K562 (cell line): ENCODE measurements around the gene C6orf47. TPM values are rescaled to one million over a fixed set of nuclear protein-coding genes. Genes with fewer than 3 reads are reported as not detected.

Experiments used
- ATAC-seq: fragments of 200-7000 bp; cut with Tn5 transposase; 3 replicates; pipeline ENCODE4 v1.9.1; 2020; ENCODE audit warnings: moderate library complexity
- BruUV-seq: library from RNA; stranded (reverse); fragments of 400-500 nt; replicated peaks from 2 replicates; lab custom pipeline; 2021; lab: Mats Ljungman, UMichigan
- CTCF ChIA-PET: fragments of 300-600 bp; formaldehyde crosslinking; extraction: SDS; loops from one replicate; lab custom pipeline; 2021; ENCODE audit warnings: low intra/inter-chr PET ratio; lab: Yijun Ruan, JAX
- POLR2A ChIA-PET: fragments of 300-600, 350-650 bp; sonication (Branson Sonifier 250); formaldehyde crosslinking; extraction: SDS; loops from one replicate; lab custom pipeline; 2021; ENCODE audit warnings: antibody characterized with exemption, inconsistent platforms; lab: Yijun Ruan, JAX
- DNase-seq, 4 experiments: peaks; one replicate each; pipeline versions ENCODE4 v3.0.0 to v3.0.0-alpha.2; 2011 to 2018; ENCODE audit warnings: low spot score in 3 of 4, mixed read lengths in 3 of 4; ENCODE audit errors: extremely low read depth in 1 of 4
- FAIRE-seq: peaks from 2 replicates; lab custom pipeline; 2011; peaks lifted over from hg19 to GRCh38; lab: Jason Lieb, UNC
- H2AFZ ChIP-seq: 2 replicates; pipeline ENCODE4 v1.6.0; 2011; ENCODE audit warnings: low read depth, low read length, control low read depth, inconsistent platforms
- H3K27ac ChIP-seq: fragments of 200-600 bp; 3 replicates; pipeline ENCODE4 v1.8.0; 2011; ENCODE audit warnings: low read depth, mild to moderate bottlenecking, control low read depth, inconsistent platforms, low read length, moderate library complexity, mixed read lengths; ENCODE audit errors: extremely low read depth
- H3K27me3 ChIP-seq, 2 experiments: fragments of 300-600 bp in 1 of 2; 2 replicates in 1 of 2; 3 replicates in 1 of 2; pipeline versions ENCODE4 v1.6.0 to v1.8.0; 2011; ENCODE audit warnings: inconsistent platforms in 2 of 2, low read length in 2 of 2, mild to moderate bottlenecking in 1 of 2, mixed read lengths in 1 of 2, moderate library complexity in 1 of 2; ENCODE audit not compliant: control insufficient read depth in 2 of 2, insufficient read depth in 2 of 2
- H3K36me3 ChIP-seq: fragments of 300-600 bp; 3 replicates; pipeline ENCODE4 v1.8.0; 2011; ENCODE audit warnings: mild to moderate bottlenecking, low read length, inconsistent platforms; ENCODE audit not compliant: control insufficient read depth, insufficient read depth
- H3K4me1 ChIP-seq, 2 experiments: fragments of 200-600 bp in 1 of 2; replicated peaks in 1 of 2; 2 replicates in 1 of 2; 3 replicates in 1 of 2; pipeline versions ENCODE4 v1.5.1 to v1.8.0; 2011; ENCODE audit warnings: inconsistent platforms in 2 of 2, low read length in 2 of 2, mild to moderate bottlenecking in 1 of 2, mixed read lengths in 1 of 2, moderate library complexity in 1 of 2; ENCODE audit not compliant: control insufficient read depth in 2 of 2, insufficient read depth in 2 of 2
- H3K4me2 ChIP-seq: 2 replicates; pipeline ENCODE4 v1.6.1; 2011; ENCODE audit warnings: low read length, control low read depth, inconsistent platforms, mixed read lengths; ENCODE audit not compliant: insufficient read depth
- H3K4me3 ChIP-seq: fragments of 200-600 bp; sonication (generic), shearing (Covaris generic); 2 replicates; pipeline ENCODE4 v1.5.1; 2016; ENCODE audit warnings: control low read depth, inconsistent platforms
- H3K79me2 ChIP-seq: fragments of 200-600 bp; 3 replicates; pipeline ENCODE4 v1.8.0; 2011; ENCODE audit warnings: low read length, inconsistent platforms; ENCODE audit not compliant: control insufficient read depth, insufficient read depth
- H3K9ac ChIP-seq, 2 experiments: 2 replicates each; pipeline versions ENCODE4 v1.6.0 to v1.6.1; 2011; ENCODE audit warnings: low read depth in 2 of 2, low read length in 2 of 2, control low read depth in 1 of 2, inconsistent platforms in 1 of 2, mild to moderate bottlenecking in 1 of 2, mixed read lengths in 1 of 2; ENCODE audit not compliant: insufficient read depth in 1 of 2
- H3K9me1 ChIP-seq: one replicate; pipeline ENCODE4 v1.6.0; 2011; ENCODE audit warnings: inconsistent platforms, mild to moderate bottlenecking, low read length, moderate library complexity; ENCODE audit not compliant: control insufficient read depth, insufficient read depth
- H3K9me3 ChIP-seq: replicated peaks from 2 replicates; pipeline ENCODE4 v1.5.1; 2011; ENCODE audit warnings: low read depth, low read length, inconsistent platforms; ENCODE audit not compliant: control insufficient read depth, insufficient read depth
- H4K20me1 ChIP-seq: replicated peaks from 2 replicates; pipeline ENCODE4 v1.6.1; 2011; ENCODE audit warnings: low read length, inconsistent platforms, mixed read lengths; ENCODE audit not compliant: control insufficient read depth, insufficient read depth
- CREB1 ChIP-seq, 2 experiments: sonication (generic) in 1 of 2; formaldehyde crosslinking in 1 of 2; IDR thresholded peaks; 2 replicates each; pipeline versions ENCODE4 v1.6.1 to v1.8.0; 2012 to 2022; ENCODE audit warnings: inconsistent platforms in 1 of 2, mild to moderate bottlenecking in 1 of 2, missing genetic modification reagents in 1 of 2, moderate library complexity in 1 of 2
- MYNN ChIP-seq, 2 experiments: sonication (generic); formaldehyde crosslinking in 1 of 2; IDR thresholded peaks; 2 replicates each; pipeline versions ENCODE4 v1.5.0 to v1.6.1; 2016 to 2020; ENCODE audit warnings: antibody characterized with exemption in 1 of 2, missing genetic modification reagents in 1 of 2
- NFATC3 ChIP-seq: fragments of 450-650 bp; IDR thresholded peaks from 2 replicates; pipeline ENCODE4 v1.6.1; 2017; ENCODE audit warnings: mild to moderate bottlenecking
- RBFOX2 ChIP-seq: fragments of 200-400 bp; formaldehyde crosslinking; IDR thresholded peaks from 2 replicates; pipeline ENCODE4 v1.6.1; 2017; ENCODE audit warnings: low read depth, mild to moderate bottlenecking, low read length, moderate library complexity
- SREBF2 ChIP-seq: sonication (generic); formaldehyde crosslinking; IDR thresholded peaks from 2 replicates; pipeline ENCODE4 v1.4.0; 2020; ENCODE audit warnings: mild to moderate bottlenecking, missing genetic modification reagents
- THRAP3 ChIP-seq: fragments of 450-650 bp; IDR thresholded peaks from 2 replicates; pipeline ENCODE4 v1.6.1; 2016; ENCODE audit warnings: mild to moderate bottlenecking, inconsistent platforms, borderline replicate concordance
- ZBTB1 ChIP-seq: sonication (generic); formaldehyde crosslinking; IDR thresholded peaks from 2 replicates; pipeline ENCODE4 v1.8.1; 2023; ENCODE audit warnings: missing genetic modification reagents, low read depth, mild to moderate bottlenecking, borderline replicate concordance
- WGBS: fragments of 100-300 bp; shearing (Covaris generic); methylation state at CpG from one replicate; pipeline ENCODE4 v1.1.6; 2016; ENCODE audit warnings: low coverage, mixed read lengths; ENCODE audit not compliant: insufficient coverage; ENCODE audit errors: missing lambda C conversion rate; 5-methylcytosine and 5-hydroxymethylcytosine counted together
- in situ Hi-C: fragments of 300-500 bp; cut with MboI; formaldehyde crosslinking; loops from 4 replicates; pipeline ENCODE4 v1.15.0; 2018; ENCODE audit warnings: inconsistent platforms, mixed read lengths
- intact Hi-C: fragments of 100-400 bp; cut with micrococcal nuclease; formaldehyde crosslinking; loops from 2 replicates; pipeline ENCODE4 v1.14.2; 2022
- polyA plus RNA-seq, 8 experiments: library from polyadenylated mRNA; depleted of rRNA in 4 of 8; stranded (reverse) in 5 of 8; unstranded in 3 of 8; fragments of >200 nt; fragmentation: Nextera tagmentation in 2 of 8; fragmentation: Illumina TruSeq in 1 of 8; extraction: Ambion mirVana in 2 of 8; extraction: Trizol in 1 of 8; gene quantifications; 2 replicates each; pipeline versions ENCODE4 v1.2.1 to v1.2.3, GENCODE V29; 2011 to 2014; ENCODE audit warnings: inconsistent platforms in 1 of 8, missing spikeins in 1 of 8
- total RNA-seq, 7 experiments: library from RNA; depleted of rRNA in 6 of 7; stranded (reverse); fragments of >200 nt in 6 of 7; fragmentation: Illumina TruSeq in 2 of 7; extraction: Trizol in 2 of 7; gene quantifications; 2 replicates each; pipeline versions ENCODE4 v1.2.1 to v1.2.3, GENCODE V29; 2011 to 2021; ENCODE audit warnings: low replicate concordance in 1 of 7
- TF ChIP-seq, protein P1 (sequence below): fragments of 250-450 bp; sonication (Bioruptor Pico); IDR thresholded peaks from 2 replicates; pipeline ENCODE4 v1.8.0; 2021; ENCODE audit warnings: moderate library complexity, mild to moderate bottlenecking, inconsistent platforms

The C6orf47 gene
- total and polyA plus RNA-seq, 9 of the 15 experiments (the other 6 are each of a cell fraction or from before 2014, with no cell fraction given) = 0.14 to 43.8 (median 27.0) TPM

GRCh38 chr6:31629014-31629413, 31.6 kb downstream of the C6orf47 start:
- H3K9me1 ChIP-seq = peaks cover under 1% of the 10 kb centered on the region
- no peak overlapping the region for H2AFZ ChIP-seq
- in situ Hi-C loops (no loop called here), intact Hi-C loops (no loop called here)
- POLR2A ChIA-PET = interaction anchor here (0.6 to 14.8 kb wide), 5 partner anchors 3 to 63 kb away, joined by 3 to 274 read pairs (median 8); partner anchors contain the start of genes C6orf47 and PRRC2A
- CTCF ChIA-PET = no interaction called here
- no peak for TF ChIP-seq MYNN (IDR thresholded peaks at IDR 0.05)
- TF ChIP-seq MYNN (CRISPR knock-in tag; IDR thresholded peaks at IDR 0.05) = no peak
- TF ChIP-seq ZBTB1 (CRISPR knock-in tag) = no peak
- no peak for TF ChIP-seq NFATC3
- no peak for TF ChIP-seq SREBF2
- TF ChIP-seq, protein P1, sequence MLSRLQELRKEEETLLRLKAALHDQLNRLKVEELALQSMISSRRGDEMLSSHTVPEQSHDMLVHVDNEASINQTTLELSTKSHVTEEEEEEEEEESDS (CRISPR knock-in tag) = no peak
- TF ChIP-seq RBFOX2 = peak; percentile 52; the same call in 1 of the 2 replicates
- no peak for TF ChIP-seq THRAP3
- TF ChIP-seq CREB1 (IDR thresholded peaks at IDR 0.05) = no peak
- TF ChIP-seq CREB1 (CRISPR knock-in tag; IDR thresholded peaks at IDR 0.05) = no peak
- 92% methylated on average over 7 of the region's 7 CpGs for WGBS
- H3K27ac ChIP-seq = no peak overlapping the region
- no peak overlapping the region for H3K9ac ChIP-seq
- H3K9me3 ChIP-seq = no peaks in the 10 kb centered on the region
- DNase-seq (no peak), ATAC-seq (no peak), FAIRE-seq (no peak)
- H4K20me1 ChIP-seq = peaks cover 14% of the 10 kb centered on the region
- peaks cover 100% of the 10 kb centered on the region for H3K36me3 ChIP-seq
- peaks cover 46% of the 10 kb centered on the region for H3K79me2 ChIP-seq
- peaks cover 0 to 25% of the 10 kb centered on the region in 2 experiments; a peak in 1 of 5 replicates for H3K4me1 ChIP-seq
- no peaks in the 10 kb centered on the region for H3K27me3 ChIP-seq
- no peak overlapping the region for H3K4me2 ChIP-seq
- H3K4me3 ChIP-seq = no peak overlapping the region
- BruUV-seq = no TSS peak
